IMR-90 (cell line): ENCODE results near the gene SLC9A5. TPM values are rescaled to one million over a fixed set of nuclear protein-coding genes. Genes with fewer than 3 reads are reported as not detected.

Experiments
- ATAC-seq: fragments of 200-7000 bp; cut with Tn5 transposase; 2 replicates; pipeline ENCODE4 v1.9.1; 2020; ENCODE audit warnings: low read depth, mild to moderate bottlenecking, moderate library complexity
- BruUV-seq: library from RNA; stranded (reverse); fragments of 400-500 nt; replicated peaks from 2 replicates; lab custom pipeline; 2021; lab: Mats Ljungman, UMichigan
- CTCF ChIA-PET: fragments of 300-600 bp; formaldehyde crosslinking; extraction: SDS; loops from one replicate; lab custom pipeline; 2021; ENCODE audit warnings: antibody characterized with exemption; lab: Yijun Ruan, JAX
- POLR2A ChIA-PET: fragments of 300-600 bp; sonication (Branson Sonifier 250); formaldehyde crosslinking; loops from one replicate; lab custom pipeline; 2022; ENCODE audit warnings: antibody characterized with exemption; ENCODE audit not compliant: unreplicated experiment; lab: Charles Lee
- DNase-seq: peaks from one replicate; pipeline ENCODE4 v3.0.0; 2013
- H2AFZ ChIP-seq: replicated peaks from 2 replicates; pipeline ENCODE3; 2013; ENCODE audit warnings: low read length, mild to moderate bottlenecking; ENCODE audit not compliant: poor library complexity
- H2AK5ac ChIP-seq: 2 replicates; pipeline ENCODE4 v1.6.1; 2013; ENCODE audit warnings: low read depth, low read length, inconsistent platforms
- H2AK9ac ChIP-seq: replicated peaks from 2 replicates; pipeline ENCODE3; 2013; ENCODE audit warnings: mild to moderate bottlenecking, low read depth, low read length, moderate library complexity; ENCODE audit not compliant: poor library complexity
- H2BK120ac ChIP-seq: 2 replicates; pipeline ENCODE4 v1.6.1; 2013; ENCODE audit warnings: low read depth, low read length, inconsistent platforms
- H2BK15ac ChIP-seq: 3 replicates; pipeline ENCODE4 v1.6.1; 2013; ENCODE audit warnings: low read depth, low read length, inconsistent platforms
- H2BK20ac ChIP-seq: 2 replicates; pipeline ENCODE4 v1.6.1; 2013; ENCODE audit warnings: low read depth, mild to moderate bottlenecking, inconsistent platforms, low read length, moderate library complexity
- H2BK5ac ChIP-seq: 2 replicates; pipeline ENCODE4 v1.6.1; 2013; ENCODE audit warnings: mild to moderate bottlenecking, low read depth, low read length, inconsistent platforms; ENCODE audit not compliant: poor library complexity, severe bottlenecking
- H3K14ac ChIP-seq: replicated peaks from 2 replicates; pipeline ENCODE4 v1.6.1; 2013; ENCODE audit warnings: low read depth, low read length, inconsistent platforms
- H3K18ac ChIP-seq: 2 replicates; pipeline ENCODE4 v1.6.1; 2013; ENCODE audit warnings: low read depth, low read length, control low read depth
- H3K23ac ChIP-seq: 2 replicates; pipeline ENCODE4 v1.6.1; 2013; ENCODE audit warnings: low read depth, low read length, inconsistent platforms
- H3K27ac ChIP-seq: 2 replicates; pipeline ENCODE4 v1.5.1; 2013; ENCODE audit warnings: mild to moderate bottlenecking, control low read depth, low read length; ENCODE audit not compliant: insufficient read depth
- H3K27me3 ChIP-seq: 2 replicates; pipeline ENCODE4 v1.6.1; 2013; ENCODE audit warnings: low read length; ENCODE audit not compliant: control insufficient read depth, insufficient read depth
- H3K36me3 ChIP-seq: 2 replicates; pipeline ENCODE4 v1.6.1; 2013; ENCODE audit warnings: low read length, mixed read lengths; ENCODE audit not compliant: control insufficient read depth, insufficient read depth
- H3K4ac ChIP-seq: 2 replicates; pipeline ENCODE4 v1.6.1; 2013; ENCODE audit warnings: low read depth, low read length, inconsistent platforms
- H3K4me1 ChIP-seq: 2 replicates; pipeline ENCODE4 v1.6.1; 2013; ENCODE audit warnings: low read length, mixed read lengths; ENCODE audit not compliant: control insufficient read depth, insufficient read depth
- H3K4me2 ChIP-seq: 2 replicates; pipeline ENCODE4 v1.6.1; 2013; ENCODE audit warnings: low read depth, mild to moderate bottlenecking, control low read depth, low read length, moderate library complexity
- H3K4me3 ChIP-seq: 2 replicates; pipeline ENCODE4 v1.5.1; 2013; ENCODE audit warnings: low read depth, mild to moderate bottlenecking, control low read depth, low read length, moderate library complexity; ENCODE audit not compliant: insufficient read depth
- H3K56ac ChIP-seq: 2 replicates; pipeline ENCODE4 v1.6.1; 2013; ENCODE audit warnings: low read length, inconsistent platforms; ENCODE audit not compliant: insufficient read depth; ENCODE audit errors: extremely low read depth
- H3K79me1 ChIP-seq, 2 experiments: 2 replicates each; pipeline ENCODE4 v1.6.1; 2013; ENCODE audit warnings: low read length in 2 of 2, inconsistent platforms in 1 of 2, low read depth in 1 of 2
- H3K9ac ChIP-seq: 2 replicates; pipeline ENCODE4 v1.6.1; 2013; ENCODE audit warnings: low read depth, low read length, control low read depth
- H3K9me1 ChIP-seq: 2 replicates; pipeline ENCODE4 v1.6.1; 2013; ENCODE audit warnings: low read length, inconsistent platforms; ENCODE audit not compliant: insufficient read depth
- H3K9me3 ChIP-seq: 2 replicates; pipeline ENCODE4 v1.6.1; 2013; ENCODE audit warnings: low read length; ENCODE audit not compliant: control insufficient read depth, insufficient read depth
- H4K20me1 ChIP-seq: 2 replicates; pipeline ENCODE4 v1.6.1; 2013; ENCODE audit warnings: low read length, inconsistent platforms; ENCODE audit not compliant: insufficient read depth
- H4K5ac ChIP-seq: 2 replicates; pipeline ENCODE4 v1.6.1; 2013; ENCODE audit warnings: mild to moderate bottlenecking, low read depth, low read length, control low read depth
- H4K8ac ChIP-seq, 2 experiments: 2 replicates each; pipeline ENCODE4 v1.6.1; 2013; ENCODE audit warnings: low read depth in 2 of 2, low read length in 2 of 2, control low read depth in 1 of 2, inconsistent platforms in 1 of 2
- H4K91ac ChIP-seq: 2 replicates; pipeline ENCODE4 v1.6.1; 2013; ENCODE audit warnings: low read depth, low read length, inconsistent platforms; ENCODE audit not compliant: insufficient read depth
- CHD1 ChIP-seq: IDR thresholded peaks from 2 replicates; pipeline ENCODE4 v1.6.1; 2012; ENCODE audit warnings: low read depth, low read length, improper control_type of control experiment
- ELK1 ChIP-seq: fragments of 150-350 bp; IDR thresholded peaks from 2 replicates; pipeline ENCODE4 v1.6.1; 2016; ENCODE audit warnings: low read depth, mild to moderate bottlenecking, low read length, moderate library complexity, borderline replicate concordance
- MAFK ChIP-seq: IDR thresholded peaks from 2 replicates; pipeline ENCODE4 v1.6.1; 2012; ENCODE audit warnings: low read depth, low read length, improper control_type of control experiment
- RAD21 ChIP-seq: IDR thresholded peaks from 2 replicates; pipeline ENCODE4 v1.6.1; 2012; ENCODE audit warnings: low read length, improper control_type of control experiment
- WGBS, 2 experiments: methylation state at CpG; one replicate each; pipeline versions ENCODE4 v1.1.5 to v1.1.7; 2013; ENCODE audit warnings: missing lambda C conversion rate in 2 of 2; ENCODE audit not compliant: insufficient read length in 1 of 2; ENCODE audit errors: extremely low coverage in 2 of 2; 5-methylcytosine and 5-hydroxymethylcytosine counted together
- dilution Hi-C: fragments of 300-500 bp; cut with HindIII; formaldehyde crosslinking; loops from one replicate; pipeline ENCODE4 v1.14.3; 2018; ENCODE audit warnings: low sequenced_read_pairs; ENCODE audit not compliant: unreplicated experiment
- in situ Hi-C: fragments of 300-500 bp; cut with MboI; formaldehyde crosslinking; loops from 3 replicates; pipeline ENCODE4 v1.14.3; 2019; ENCODE audit warnings: low sequenced_read_pairs, inconsistent platforms, mixed read lengths
- intact Hi-C: fragments of 100-400 bp; cut with micrococcal nuclease; formaldehyde crosslinking; loops from 2 replicates; pipeline ENCODE4 v1.10.0; 2022
- polyA plus RNA-seq, 3 experiments: library from polyadenylated mRNA; depleted of rRNA; stranded (reverse); fragments of >200 nt; gene quantifications; 2 replicates each; pipeline ENCODE4 v1.2.3, GENCODE V29; 2012; ENCODE audit warnings: low replicate concordance in 1 of 3
- total RNA-seq: library from RNA; depleted of rRNA; stranded (reverse); fragments of >200 nt; gene quantifications from 2 replicates; pipeline ENCODE4 v1.2.3, GENCODE V29; 2012

The SLC9A5 gene
- total and polyA plus RNA-seq, 2 of the 4 experiments (the other 2 are of a cell fraction): 1.8 to 5.7 TPM

- Histone ChIP-seq H3K36me3 (peaks cover 9% of the 10 kb centered on the region), H4K5ac (no peak overlapping the region), H3K27me3 (no peaks in the 10 kb centered on the region), H4K20me1 (0 out of 2 replicates have a peak, but pooled peaks cover 6% of the 10 kb centered on the region), H3K56ac (no peak overlapping the region), H3K9me1 (peaks cover 20% of the 10 kb centered on the region), H4K91ac (no peak overlapping the region), H2BK20ac (no peak overlapping the region), H3K79me1 (peaks cover 0 to 9% of the 10 kb centered on the region in 2 experiments; a peak in 1 of 4 replicates), H3K4ac (peak overlapping the region; percentile 2; the same call in 1 of the 2 replicates), H3K4me1 (peaks cover 8% of the 10 kb centered on the region), H2AK5ac (peak overlapping the region; percentile 3; the same call in 1 of the 2 replicates), H2BK120ac (no peak overlapping the region), H2BK15ac (no peak overlapping the region), H2AK9ac (peak overlapping the region; percentile 70), H3K4me2 (no peak overlapping the region), H2BK5ac (no peak overlapping the region), H3K27ac (no peak overlapping the region), H3K9me3 (no peaks in the 10 kb centered on the region), H3K23ac (no peak overlapping the region), H3K9ac (no peak overlapping the region), H3K18ac (no peak overlapping the region), H3K4me3 (no peak overlapping the region), H3K14ac (peak overlapping the region; percentile 53), H2AFZ (peak overlapping the region; percentile 8), H4K8ac (no peak overlapping the region)
- CTCF ChIA-PET: no interaction called here
- dilution Hi-C loops (no loop called here), intact Hi-C loops (no loop called here), in situ Hi-C loops (no loop called here)
- WGBS, 2 experiments: no CpG with 5 or more reads among the region's 11 CpGs
- no peak for TF ChIP-seq RAD21
- TF ChIP-seq CHD1: no peak
- no peak for TF ChIP-seq MAFK
- no peak for TF ChIP-seq ELK1
- ATAC-seq: no peak
- POLR2A ChIA-PET: no interaction called here
- BruUV-seq: no TSS peak
- DNase-seq: no peak
Observed at GRCh38 chr16:67208154-67208896, 40.5 kb upstream of the SLC9A5 start.
